ENCODE results near the gene JMJD6. TPM values are rescaled to one million over a fixed set of nuclear protein-coding genes. Genes with fewer than 3 reads are reported as not detected.

The JMJD6 gene
- total RNA-seq, 4 donors from 2014 or later: 29.7 to 42.9 (median 41.7) TPM

DNA sequence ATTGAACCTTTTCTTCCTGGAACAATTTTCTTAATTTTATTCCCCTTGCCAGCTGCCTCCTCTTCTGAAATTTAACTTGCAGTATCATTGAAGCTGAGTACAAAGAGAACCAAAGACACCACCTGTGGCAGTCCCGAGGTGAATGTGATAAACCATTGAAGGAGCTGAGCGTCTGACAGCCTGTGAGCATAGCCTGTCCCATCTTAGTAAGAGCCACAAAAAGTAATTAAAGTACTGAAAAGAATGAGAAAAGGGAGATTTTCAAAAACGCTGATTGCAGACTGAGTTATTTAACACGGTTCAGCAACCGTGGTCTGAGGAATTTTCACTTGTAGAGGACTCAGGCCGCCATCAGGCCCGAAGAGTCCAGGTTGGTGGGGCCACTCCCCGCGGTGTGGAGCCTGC lies 55.7 kb downstream of the JMJD6 start:
- H3K27ac ChIP-seq: peak overlapping the region in 3 of 4 donors; percentile 81 to 93 (median 87)
- intact Hi-C loops (cut with DNase I; ENCODE audit: low total_unique reads): no loop called here
- TF ChIP-seq POLR2A (IDR thresholded peaks at IDR 0.05): no peak
- TF ChIP-seq, protein P1, sequence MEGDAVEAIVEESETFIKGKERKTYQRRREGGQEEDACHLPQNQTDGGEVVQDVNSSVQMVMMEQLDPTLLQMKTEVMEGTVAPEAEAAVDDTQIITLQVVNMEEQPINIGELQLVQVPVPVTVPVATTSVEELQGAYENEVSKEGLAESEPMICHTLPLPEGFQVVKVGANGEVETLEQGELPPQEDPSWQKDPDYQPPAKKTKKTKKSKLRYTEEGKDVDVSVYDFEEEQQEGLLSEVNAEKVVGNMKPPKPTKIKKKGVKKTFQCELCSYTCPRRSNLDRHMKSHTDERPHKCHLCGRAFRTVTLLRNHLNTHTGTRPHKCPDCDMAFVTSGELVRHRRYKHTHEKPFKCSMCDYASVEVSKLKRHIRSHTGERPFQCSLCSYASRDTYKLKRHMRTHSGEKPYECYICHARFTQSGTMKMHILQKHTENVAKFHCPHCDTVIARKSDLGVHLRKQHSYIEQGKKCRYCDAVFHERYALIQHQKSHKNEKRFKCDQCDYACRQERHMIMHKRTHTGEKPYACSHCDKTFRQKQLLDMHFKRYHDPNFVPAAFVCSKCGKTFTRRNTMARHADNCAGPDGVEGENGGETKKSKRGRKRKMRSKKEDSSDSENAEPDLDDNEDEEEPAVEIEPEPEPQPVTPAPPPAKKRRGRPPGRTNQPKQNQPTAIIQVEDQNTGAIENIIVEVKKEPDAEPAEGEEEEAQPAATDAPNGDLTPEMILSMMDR (IDR thresholded peaks at IDR 0.05 in 4 of 5, conservative IDR thresholded peaks at IDR 0.05 in 1 of 5): no peak
- no peak overlapping the region for H3K4me3 ChIP-seq
- ATAC-seq (no peak), DNase-seq (no peak)
- H3K27me3 ChIP-seq: no peaks in the 10 kb centered on the region
- no peaks in the 10 kb centered on the region for H3K9me3 ChIP-seq
- in situ Hi-C loops (cut with MboI; ENCODE audit: low sequenced_read_pairs in 4 of 4): no loop called here
- H3K4me1 ChIP-seq: peaks cover 7 to 13% of the 10 kb centered on the region in 2 donors
- H3K36me3 ChIP-seq: no peaks in the 10 kb centered on the region

DNA sequence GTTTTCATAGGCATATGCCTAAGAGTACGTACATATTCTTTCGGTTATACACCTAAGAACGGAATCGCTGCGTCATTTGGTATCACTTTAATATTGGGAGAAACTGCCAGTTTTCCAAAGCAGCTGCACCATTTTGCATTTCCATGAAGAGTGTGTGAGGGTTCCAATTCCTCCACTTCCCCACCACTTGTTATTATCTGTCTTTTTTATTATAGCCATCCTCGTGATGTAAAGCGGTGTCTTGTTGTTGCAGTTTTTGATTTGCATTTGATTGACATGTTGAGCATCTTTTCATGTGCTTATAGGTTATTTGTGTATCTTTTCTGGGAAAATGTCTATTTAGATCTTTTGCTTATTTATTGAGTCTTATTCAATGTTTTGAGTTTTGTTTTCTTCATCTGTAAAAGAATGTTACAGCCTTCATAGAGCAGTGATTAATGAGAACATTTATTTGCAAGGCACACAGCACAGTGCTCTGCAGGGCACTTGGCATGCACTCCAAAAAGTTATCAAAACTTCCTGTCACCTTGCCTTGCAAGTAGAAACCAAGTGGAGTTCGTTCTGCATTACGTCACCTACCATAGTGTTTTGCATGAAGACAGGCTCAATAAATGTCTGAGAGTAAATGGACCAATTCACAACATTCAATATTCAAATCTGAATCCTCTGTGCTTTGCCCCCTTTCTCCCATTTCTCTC lies 56.2 kb downstream of the JMJD6 start:
- Histone ChIP-seq H3K27me3 (no peaks in the 10 kb centered on the region), H3K36me3 (no peaks in the 10 kb centered on the region), H3K4me3 (no peak overlapping the region), H3K9me3 (no peaks in the 10 kb centered on the region), H3K4me1 (peaks cover 7 to 13% of the 10 kb centered on the region in 2 donors), H3K27ac (no peak overlapping the region)
- DNase-seq (no peak), ATAC-seq (no peak)
- in situ Hi-C loops (cut with MboI; ENCODE audit: low sequenced_read_pairs in 4 of 4): no loop called here
- intact Hi-C loops (cut with DNase I; ENCODE audit: low total_unique reads): no loop called here
- TF ChIP-seq POLR2A (IDR thresholded peaks at IDR 0.05): no peak
- TF ChIP-seq, protein P1 (IDR thresholded peaks at IDR 0.05 in 4 of 5, conservative IDR thresholded peaks at IDR 0.05 in 1 of 5): no peak

MicroRNAs within 50 kb of the gene (microRNA counts, 767-probe panel; counts per million panel counts)
- microRNA hsa-miR-636: 356 to 448 counts per million in 2 donors

Small RNA genes within 50 kb of the gene (microRNA-seq; reads per million reads assigned to microRNA genes)
- gene MIR636 (ENCODE audit: borderline replicate concordance in 2 of 2): 0.85 to 1.2 reads per million in 2 donors

Other genes starting within 250 kb of the JMJD6 start
- gene RHBDF2, start 225.2 kb downstream of the JMJD6 start, total RNA-seq: 10 to 100 TPM; 11.4 to 29.8 (median 23.3) TPM
- gene CYGB, start 188.9 kb downstream of the JMJD6 start, total RNA-seq: 10 to 100 TPM in 2 of 4 donors, 1 to 10 TPM in 2; 8.1 to 19.7 (median 10.6) TPM
- 1 to 10 TPM in 2 of 4 donors, under 1 TPM in 1, not detected in 1; 0.33 to 3.7 (median 1.1) TPM for gene PRCD, start 186.6 kb downstream of the JMJD6 start, total RNA-seq
- 10 to 100 TPM; 13.6 to 31.1 (median 27.4) TPM for gene ST6GALNAC2, start 140.7 kb downstream of the JMJD6 start, total RNA-seq
- gene ST6GALNAC1, start 82.8 kb downstream of the JMJD6 start, total RNA-seq: 1 to 10 TPM; 1.5 to 4.3 (median 2.0) TPM
- gene MXRA7, start 15.6 kb downstream of the JMJD6 start, total RNA-seq: 10 to 100 TPM; 24.3 to 43.0 (median 30.6) TPM
- 10 to 100 TPM; 23.9 to 35.5 (median 29.7) TPM for gene METTL23, start 233 bp upstream of the JMJD6 start, total RNA-seq
- gene SRSF2, start 10.7 kb upstream of the JMJD6 start, total RNA-seq: 100 to 1,000 TPM in 2 of 4 donors, 10 to 100 TPM in 2; 75.0 to 148 (median 90.4) TPM
- 10 to 100 TPM; 14.0 to 24.2 (median 19.5) TPM for gene MFSD11, start 11.5 kb upstream of the JMJD6 start, total RNA-seq
- gene MGAT5B, start 141.8 kb upstream of the JMJD6 start, total RNA-seq: not detected